H9 (cell line): ENCODE results near the gene RBX1. TPM values are rescaled to one million over a fixed set of nuclear protein-coding genes. Genes with fewer than 3 reads are reported as not detected.
"Not testable (repeated sequence)": the region's sequence is repeated elsewhere in the genome, so short reads cannot be mapped to it uniquely, and the experiment has no call there.

Experiments
- DNase-seq: peaks from one replicate; pipeline ENCODE4 v3.0.0-alpha.2; 2017
- H2AFZ ChIP-seq: one replicate; pipeline ENCODE4 v1.6.1; 2013; ENCODE audit warnings: mild to moderate bottlenecking, low read length, control low read depth, moderate library complexity
- H2AK5ac ChIP-seq: 2 replicates; pipeline ENCODE4 v1.6.1; 2013; ENCODE audit warnings: low read length, control low read depth, mixed read lengths; ENCODE audit not compliant: insufficient read length
- H2BK120ac ChIP-seq: one replicate; pipeline ENCODE4 v1.6.1; 2013; ENCODE audit warnings: low read depth, mild to moderate bottlenecking, low read length, control low read depth, inconsistent platforms; ENCODE audit not compliant: poor library complexity, severe bottlenecking
- H2BK12ac ChIP-seq: 2 replicates; pipeline ENCODE4 v1.6.1; 2013; ENCODE audit warnings: low read length, control low read depth, mixed read lengths, low read depth; ENCODE audit not compliant: insufficient read length
- H2BK15ac ChIP-seq: 2 replicates; pipeline ENCODE4 v1.6.1; 2013; ENCODE audit warnings: low read depth, low read length, control low read depth
- H2BK20ac ChIP-seq: one replicate; pipeline ENCODE4 v1.6.1; 2013; ENCODE audit warnings: low read depth, mild to moderate bottlenecking, low read length, control low read depth, inconsistent platforms; ENCODE audit not compliant: poor library complexity, severe bottlenecking
- H2BK5ac ChIP-seq: 2 replicates; pipeline ENCODE4 v1.6.1; 2013; ENCODE audit warnings: low read length, control low read depth, mixed read lengths; ENCODE audit not compliant: insufficient read length
- H3K14ac ChIP-seq: 2 replicates; pipeline ENCODE4 v1.6.1; 2013; ENCODE audit warnings: low read length, control low read depth; ENCODE audit not compliant: insufficient read depth
- H3K18ac ChIP-seq: 2 replicates; pipeline ENCODE4 v1.6.1; 2013; ENCODE audit warnings: low read depth, mild to moderate bottlenecking, mixed read lengths, low read length, control low read depth; ENCODE audit not compliant: insufficient read length
- H3K23ac ChIP-seq: 2 replicates; pipeline ENCODE4 v1.6.1; 2013; ENCODE audit warnings: low read length, control low read depth, mixed read lengths, low read depth; ENCODE audit not compliant: insufficient read length
- H3K23me2 ChIP-seq: 2 replicates; pipeline ENCODE4 v1.6.1; 2013; ENCODE audit warnings: low read depth, mild to moderate bottlenecking, mixed read lengths, low read length, control low read depth; ENCODE audit not compliant: insufficient read length, poor library complexity, severe bottlenecking
- H3K27ac ChIP-seq: 2 replicates; pipeline ENCODE4 v1.5.1; 2013; ENCODE audit warnings: low read length, control low read depth, mixed read lengths, low read depth; ENCODE audit not compliant: insufficient read length
- H3K27me3 ChIP-seq: 2 replicates; pipeline ENCODE4 v1.6.1; 2013; ENCODE audit warnings: low read length, control low read depth, inconsistent platforms; ENCODE audit not compliant: insufficient read depth
- H3K4ac ChIP-seq: 2 replicates; pipeline ENCODE4 v1.6.1; 2013; ENCODE audit warnings: low read depth, mild to moderate bottlenecking, control low read depth, inconsistent platforms, low read length, moderate library complexity
- H3K4me1 ChIP-seq: 2 replicates; pipeline ENCODE4 v1.6.1; 2013; ENCODE audit warnings: low read length, control low read depth, inconsistent platforms; ENCODE audit not compliant: insufficient read depth
- H3K4me2 ChIP-seq: 2 replicates; pipeline ENCODE4 v1.6.1; 2013; ENCODE audit warnings: low read length, control low read depth, mixed read lengths; ENCODE audit not compliant: insufficient read length, insufficient read depth
- H3K56ac ChIP-seq: 2 replicates; pipeline ENCODE4 v1.6.1; 2013; ENCODE audit warnings: low read depth, mild to moderate bottlenecking, mixed read lengths, low read length, control low read depth; ENCODE audit not compliant: insufficient read length
- H3K79me1 ChIP-seq: 2 replicates; pipeline ENCODE4 v1.6.1; 2013; ENCODE audit warnings: low read depth, mild to moderate bottlenecking, moderate library complexity, low read length, control low read depth, inconsistent platforms; ENCODE audit not compliant: insufficient read depth, poor library complexity, severe bottlenecking
- H3K79me2 ChIP-seq: 2 replicates; pipeline ENCODE4 v1.6.1; 2013; ENCODE audit warnings: low read length, control low read depth, inconsistent platforms; ENCODE audit not compliant: insufficient read depth
- H3K9ac ChIP-seq: 2 replicates; pipeline ENCODE4 v1.6.1; 2013; ENCODE audit warnings: low read length, control low read depth, mixed read lengths; ENCODE audit not compliant: insufficient read length; ENCODE audit errors: extremely low read depth
- H3K9me3 ChIP-seq: one replicate; pipeline ENCODE4 v1.6.1; 2013; ENCODE audit warnings: low read depth, low read length, inconsistent platforms; ENCODE audit not compliant: control insufficient read depth
- H3T11ph ChIP-seq: one replicate; pipeline ENCODE4 v1.6.1; 2013; ENCODE audit warnings: mild to moderate bottlenecking, low read length, control low read depth, inconsistent platforms
- H4K20me1 ChIP-seq: one replicate; pipeline ENCODE4 v1.6.1; 2013; ENCODE audit not compliant: control insufficient read depth, insufficient read length, insufficient read depth
- H4K5ac ChIP-seq: 2 replicates; pipeline ENCODE4 v1.6.1; 2013; ENCODE audit warnings: low read depth, mild to moderate bottlenecking, mixed read lengths, low read length, control low read depth; ENCODE audit not compliant: insufficient read length
- H4K8ac ChIP-seq: replicated peaks from 2 replicates; pipeline ENCODE4 v1.6.1; 2013; ENCODE audit warnings: low read length, control low read depth, mixed read lengths, low read depth; ENCODE audit not compliant: insufficient read length
- H4K91ac ChIP-seq: 2 replicates; pipeline ENCODE4 v1.6.1; 2013; ENCODE audit warnings: low read depth, mild to moderate bottlenecking, moderate library complexity, mixed read lengths, low read length, control low read depth; ENCODE audit not compliant: insufficient read length
- H3K27ac Mint-ChIP-seq, 3 experiments: 2 replicates in 2 of 3; 3 replicates in 1 of 3; pipeline ENCODE4 v1.8.0; 2020 to 2021; ENCODE audit warnings: mixed read lengths in 3 of 3, mild to moderate bottlenecking in 1 of 3, moderate library complexity in 1 of 3
- H3K27me3 Mint-ChIP-seq: 2 replicates; pipeline ENCODE4 v1.8.0; 2021; ENCODE audit warnings: low read depth, mild to moderate bottlenecking, moderate library complexity, mixed read lengths
- H3K36me3 Mint-ChIP-seq, 3 experiments: 2 replicates in 2 of 3; 3 replicates in 1 of 3; pipeline ENCODE4 v1.8.0; 2020 to 2021; ENCODE audit warnings: low read depth in 3 of 3, mixed read lengths in 3 of 3; ENCODE audit not compliant: insufficient read depth in 1 of 3
- H3K4me1 Mint-ChIP-seq, 2 experiments: 2 replicates each; pipeline ENCODE4 v1.8.0; 2020; ENCODE audit warnings: mixed read lengths in 2 of 2
- H3K4me3 Mint-ChIP-seq, 2 experiments: 2 replicates in 1 of 2; 3 replicates in 1 of 2; pipeline ENCODE4 v1.8.0; 2020 to 2021; ENCODE audit warnings: mild to moderate bottlenecking in 2 of 2, mixed read lengths in 2 of 2, moderate library complexity in 1 of 2
- H3K9me3 Mint-ChIP-seq, 2 experiments: 2 replicates in 1 of 2; 3 replicates in 1 of 2; pipeline ENCODE4 v1.8.0; 2020; ENCODE audit warnings: mild to moderate bottlenecking in 2 of 2, mixed read lengths in 2 of 2, moderate library complexity in 1 of 2
- CTCF ChIP-seq: fragments of 200-600 bp; sonication (generic); conservative IDR thresholded peaks from 3 replicates; pipeline ENCODE4 v1.8.0; 2021; ENCODE audit warnings: antibody characterized with exemption, mild to moderate bottlenecking
- WGBS: extraction: QIAGEN DNeasy Blood & Tissue Kit; methylation state at CpG from one replicate; pipeline ENCODE4 v1.1.7; 2013; ENCODE audit warnings: missing lambda C conversion rate, low lambda C conversion rate, mixed read lengths; ENCODE audit not compliant: insufficient read length; ENCODE audit errors: extremely low coverage; 5-methylcytosine and 5-hydroxymethylcytosine counted together
- total RNA-seq: library from RNA; stranded (reverse); gene quantifications from 2 replicates; pipeline ENCODE4 v1.2.1, GENCODE V29; 2021

The RBX1 gene
- total RNA-seq, 1 experiment from 2014 or later: 85.6 TPM

DNA sequence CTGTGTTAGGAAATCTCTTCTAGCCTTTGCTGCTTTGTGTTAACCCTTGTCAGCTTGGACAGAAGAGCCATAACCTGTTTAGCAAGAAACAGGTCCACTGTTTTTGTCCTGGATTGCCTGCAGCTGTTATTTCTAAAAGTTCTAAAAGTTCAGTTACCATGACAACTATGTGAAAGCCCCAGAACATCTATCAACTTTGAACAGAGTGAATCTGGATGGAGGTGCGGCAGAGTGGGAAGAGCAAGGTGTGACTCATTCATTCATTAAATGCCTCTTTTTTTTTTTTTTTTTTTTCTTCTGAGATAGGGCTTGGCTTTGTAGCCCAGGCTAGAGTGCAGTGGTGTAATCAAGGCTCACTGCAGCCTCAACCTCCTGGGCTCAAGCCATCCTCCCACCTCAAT lies 50.5 kb downstream of the RBX1 start:
- Histone ChIP-seq H2BK15ac (no peak overlapping the region), H3K18ac (no peak overlapping the region), H2BK12ac (no peak overlapping the region), H3K56ac (no peak overlapping the region), H3K23me2 (no peaks in the 10 kb centered on the region), H4K5ac (no peak overlapping the region), H2BK5ac (no peak overlapping the region), H3K9ac (no peak overlapping the region), H3K27ac (no peak overlapping the region), H4K20me1 (no peaks in the 10 kb centered on the region), H3K9me3 (no peaks in the 10 kb centered on the region), H4K91ac (no peak overlapping the region), H2AFZ (no peak overlapping the region), H3K4me2 (no peak overlapping the region), H4K8ac (no peak overlapping the region), H3K79me1 (no peaks in the 10 kb centered on the region), H2BK20ac (no peak overlapping the region), H3K27me3 (no peaks in the 10 kb centered on the region), H3T11ph (no peak overlapping the region), H2AK5ac (no peak overlapping the region), H3K4me1 (0 out of 2 replicates have a peak, but pooled peaks cover 4% of the 10 kb centered on the region), H3K23ac (no peak overlapping the region), H2BK120ac (no peak overlapping the region), H3K79me2 (no peaks in the 10 kb centered on the region), H3K4ac (no peak overlapping the region), H3K14ac (no peak overlapping the region)
- no peak overlapping the region for H3K4me3 Mint-ChIP-seq
- H3K27ac Mint-ChIP-seq: no peak overlapping the region; a peak in 1 of 7 replicates
- no peak for TF ChIP-seq CTCF
- no peaks in the 10 kb centered on the region for H3K36me3 Mint-ChIP-seq
- DNase-seq: no peak
- peaks cover 6% of the 10 kb centered on the region in 2 experiments for H3K4me1 Mint-ChIP-seq
- H3K27me3 Mint-ChIP-seq: no peaks in the 10 kb centered on the region
- WGBS: no CpG with 5 or more reads among the region's 1 CpG
- H3K9me3 Mint-ChIP-seq: peaks cover 0 to 3% of the 10 kb centered on the region in 2 experiments; a peak in 1 of 5 replicates

DNA sequence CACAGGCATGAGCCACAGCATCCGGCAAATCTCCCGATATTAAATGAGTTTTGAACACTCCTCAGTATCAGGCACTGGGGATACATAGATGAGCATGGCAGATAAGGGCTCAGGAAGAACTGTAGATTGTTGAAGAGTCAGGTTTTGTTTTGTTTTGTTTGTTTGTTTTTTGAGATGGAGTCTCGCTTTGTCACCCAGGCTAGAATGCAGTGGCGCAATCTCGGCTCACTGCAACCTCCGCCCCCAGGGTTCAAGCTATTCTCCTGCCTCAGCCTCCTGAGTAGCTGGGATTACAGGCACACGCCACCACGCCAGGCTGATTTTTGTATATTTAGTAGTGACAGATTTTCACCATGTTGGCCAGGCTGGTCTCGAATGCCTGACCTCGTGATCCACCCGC lies 51.2 kb downstream of the RBX1 start:
- not testable (repeated sequence) for H4K5ac ChIP-seq, H3K56ac ChIP-seq, H3K18ac ChIP-seq, H3K4ac ChIP-seq, H3K4me1 Mint-ChIP-seq, H3K27ac ChIP-seq, DNase-seq, H4K91ac ChIP-seq, H4K8ac ChIP-seq, H3K27ac Mint-ChIP-seq, H2BK5ac ChIP-seq, H3K4me1 ChIP-seq, H2AK5ac ChIP-seq, H3K4me2 ChIP-seq, H3K27me3 Mint-ChIP-seq, H3K9me3 Mint-ChIP-seq, H3K36me3 Mint-ChIP-seq, H3K79me2 ChIP-seq, H3K23ac ChIP-seq, H2BK20ac ChIP-seq, H2AFZ ChIP-seq, H3K9me3 ChIP-seq, H3K23me2 ChIP-seq, H3K14ac ChIP-seq, H2BK12ac ChIP-seq, H3K4me3 Mint-ChIP-seq, H3K79me1 ChIP-seq, H3K9ac ChIP-seq, H4K20me1 ChIP-seq, H2BK120ac ChIP-seq, H2BK15ac ChIP-seq, H3K27me3 ChIP-seq, H3T11ph ChIP-seq
- no CpG with 5 or more reads among the region's 11 CpGs for WGBS
